ENCODE measurements around the gene CRYBB2.

CRYBB2 gene

DNA sequence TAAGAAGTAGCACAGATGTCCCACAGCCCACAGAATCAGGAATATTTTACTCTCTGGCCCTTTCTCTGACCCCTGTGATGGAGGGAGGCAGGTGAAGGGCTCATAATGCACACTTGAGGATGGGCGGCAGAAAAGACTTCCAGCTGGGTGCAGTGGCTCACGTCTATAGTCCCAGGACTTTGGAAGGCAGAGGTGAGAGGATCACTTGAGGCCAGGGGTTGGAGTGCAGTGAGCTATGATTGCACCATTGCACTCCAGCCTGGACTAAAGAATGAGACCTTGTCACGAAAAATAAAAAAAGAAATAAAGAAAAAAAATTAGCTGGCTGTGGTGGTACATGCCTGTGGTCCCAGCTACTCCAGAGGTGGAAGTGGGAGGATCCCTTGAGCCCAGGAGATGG lies 33.3 kb upstream of the CRYBB2 start:
- H3K4me3 ChIP-seq (ENCODE audit: low read depth, low read length): no peak overlapping the region
- TF ChIP-seq, protein P1, sequence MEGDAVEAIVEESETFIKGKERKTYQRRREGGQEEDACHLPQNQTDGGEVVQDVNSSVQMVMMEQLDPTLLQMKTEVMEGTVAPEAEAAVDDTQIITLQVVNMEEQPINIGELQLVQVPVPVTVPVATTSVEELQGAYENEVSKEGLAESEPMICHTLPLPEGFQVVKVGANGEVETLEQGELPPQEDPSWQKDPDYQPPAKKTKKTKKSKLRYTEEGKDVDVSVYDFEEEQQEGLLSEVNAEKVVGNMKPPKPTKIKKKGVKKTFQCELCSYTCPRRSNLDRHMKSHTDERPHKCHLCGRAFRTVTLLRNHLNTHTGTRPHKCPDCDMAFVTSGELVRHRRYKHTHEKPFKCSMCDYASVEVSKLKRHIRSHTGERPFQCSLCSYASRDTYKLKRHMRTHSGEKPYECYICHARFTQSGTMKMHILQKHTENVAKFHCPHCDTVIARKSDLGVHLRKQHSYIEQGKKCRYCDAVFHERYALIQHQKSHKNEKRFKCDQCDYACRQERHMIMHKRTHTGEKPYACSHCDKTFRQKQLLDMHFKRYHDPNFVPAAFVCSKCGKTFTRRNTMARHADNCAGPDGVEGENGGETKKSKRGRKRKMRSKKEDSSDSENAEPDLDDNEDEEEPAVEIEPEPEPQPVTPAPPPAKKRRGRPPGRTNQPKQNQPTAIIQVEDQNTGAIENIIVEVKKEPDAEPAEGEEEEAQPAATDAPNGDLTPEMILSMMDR (IDR thresholded peaks at IDR 0.05; ENCODE audit: control insufficient read depth, extremely low read depth, insufficient read depth): no peak
- DNase-seq (ENCODE audit: low read depth): no peak

DNA sequence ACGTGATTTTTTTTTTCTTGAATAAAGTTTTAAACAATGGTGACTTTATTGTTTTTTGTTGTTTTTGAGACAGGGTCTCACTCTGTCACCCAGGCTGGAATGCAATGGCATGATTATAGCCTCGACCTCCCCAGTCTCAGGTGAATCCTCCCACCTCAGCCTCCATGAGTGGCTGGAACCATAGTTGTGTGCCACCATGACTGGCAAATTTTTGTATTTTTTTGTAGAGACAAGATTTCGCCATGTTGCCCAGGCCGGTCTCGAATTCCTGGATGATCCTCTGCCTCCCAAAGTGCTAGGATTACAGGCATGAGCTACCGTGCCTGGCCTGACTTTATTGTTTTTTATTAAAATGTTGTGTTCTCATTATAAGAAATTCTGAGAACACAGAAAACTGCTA lies 32.0 kb upstream of the CRYBB2 start:
- no peak overlapping the region for H3K4me3 ChIP-seq (ENCODE audit: low read depth, low read length)
- no peak for DNase-seq (ENCODE audit: low read depth)
- TF ChIP-seq, protein P1 (IDR thresholded peaks at IDR 0.05; ENCODE audit: control insufficient read depth, extremely low read depth, insufficient read depth): no peak

DNA sequence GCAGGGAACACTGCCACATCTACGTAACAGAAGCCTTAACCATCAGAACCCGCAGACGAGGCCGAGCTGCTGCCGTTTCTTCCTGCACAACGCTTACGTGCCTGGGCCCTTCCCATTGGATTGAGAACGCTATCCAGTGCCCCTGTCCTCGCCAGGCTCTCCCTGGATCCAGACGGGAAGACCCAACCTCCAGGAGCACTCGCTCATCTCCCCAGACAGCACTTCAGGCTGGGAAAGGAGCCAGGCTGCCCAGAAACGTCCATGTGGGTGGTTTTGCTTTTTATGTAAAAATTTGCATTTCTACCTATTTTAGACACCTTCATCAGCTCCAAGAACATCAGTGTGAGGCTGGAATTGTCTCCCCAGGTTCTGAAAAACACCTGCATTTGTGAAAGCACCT lies 27.0 kb upstream of the CRYBB2 start:
- H3K4me3 ChIP-seq (ENCODE audit: low read depth, low read length): no peak overlapping the region
- TF ChIP-seq, protein P1 (IDR thresholded peaks at IDR 0.05; ENCODE audit: control insufficient read depth, extremely low read depth, insufficient read depth): no peak
- no peak for DNase-seq (ENCODE audit: low read depth)

- TF ChIP-seq, protein P1 (IDR thresholded peaks at IDR 0.05; ENCODE audit: control insufficient read depth, extremely low read depth, insufficient read depth): no peak
- no peak overlapping the region for H3K4me3 ChIP-seq (ENCODE audit: low read depth, low read length)
- no peak for DNase-seq (ENCODE audit: low read depth)
These were observed 26.3 kb upstream of the CRYBB2 start for GRCh38 chr22:25193130-25193529.

DNA sequence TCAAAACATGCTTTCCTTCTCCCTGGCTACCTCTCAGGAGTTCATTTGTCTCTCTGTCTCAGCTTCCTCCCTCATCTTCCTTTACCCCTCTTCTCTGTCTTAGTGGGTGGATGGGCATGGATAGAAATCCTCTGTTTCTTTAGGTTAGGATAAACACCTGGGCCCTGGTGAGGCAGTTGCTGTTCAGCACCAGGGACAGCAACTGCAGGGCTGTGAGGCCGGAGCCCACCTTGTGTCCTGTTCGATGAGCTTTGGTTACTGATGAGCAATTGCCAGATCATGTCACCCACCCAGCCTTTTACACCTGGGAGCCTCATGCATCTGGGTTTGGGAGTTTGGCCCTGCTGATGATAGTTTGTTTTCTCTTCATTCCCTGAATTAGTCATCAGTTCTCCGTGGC lies 25.9 kb upstream of the CRYBB2 start:
- TF ChIP-seq, protein P1 (IDR thresholded peaks at IDR 0.05; ENCODE audit: control insufficient read depth, extremely low read depth, insufficient read depth): no peak
- no peak for DNase-seq (ENCODE audit: low read depth)
- H3K4me3 ChIP-seq (ENCODE audit: low read depth, low read length): no peak overlapping the region

DNA sequence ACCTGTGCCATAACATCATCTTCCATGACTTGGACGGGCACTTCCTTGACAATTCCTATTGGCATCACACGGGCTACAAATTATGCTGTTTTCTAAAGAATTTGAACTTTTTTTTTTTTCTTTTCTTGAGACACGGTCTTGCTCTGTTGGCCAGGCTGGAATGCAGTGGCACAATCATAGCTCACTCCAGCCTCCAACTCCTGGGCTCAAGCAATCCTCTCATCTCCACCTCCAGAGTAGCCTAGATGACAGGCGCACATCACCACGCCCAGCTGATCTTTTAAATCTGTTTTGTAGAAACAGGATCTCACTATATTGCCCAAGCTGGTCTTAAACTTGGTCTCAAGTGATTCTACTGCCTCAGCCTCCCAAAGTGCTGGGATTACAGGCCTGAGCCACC lies 23.1 kb upstream of the CRYBB2 start:
- TF ChIP-seq, protein P1 (IDR thresholded peaks at IDR 0.05; ENCODE audit: control insufficient read depth, extremely low read depth, insufficient read depth): no peak
- no peak overlapping the region for H3K4me3 ChIP-seq (ENCODE audit: low read depth, low read length)
- DNase-seq (ENCODE audit: low read depth): no peak

DNA sequence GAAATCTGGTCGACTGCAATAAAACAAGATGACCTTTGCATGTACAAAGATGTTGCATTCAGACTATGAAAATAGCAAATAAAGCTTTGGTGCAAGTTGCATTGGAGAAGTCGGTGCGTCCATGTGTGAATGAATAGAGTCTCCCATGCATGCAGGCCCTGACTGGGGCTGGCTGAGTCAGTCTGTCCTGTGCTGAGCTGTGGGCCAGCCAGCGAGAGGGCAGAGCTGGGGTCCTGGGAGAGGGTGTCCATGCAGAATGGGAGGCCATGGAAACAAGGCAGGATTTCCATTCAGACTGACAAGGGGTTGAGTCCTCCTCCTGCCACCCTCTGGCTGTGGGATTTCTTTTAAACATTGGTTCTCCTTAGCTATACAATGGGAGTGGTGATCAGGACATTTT lies 22.1 kb upstream of the CRYBB2 start:
- no peak for DNase-seq (ENCODE audit: low read depth)
- H3K4me3 ChIP-seq (ENCODE audit: low read depth, low read length): no peak overlapping the region
- TF ChIP-seq, protein P1 (IDR thresholded peaks at IDR 0.05; ENCODE audit: control insufficient read depth, extremely low read depth, insufficient read depth): no peak

All from LNCaP clone FGC (cell line).